Fibroblast of skin of left biceps (primary cell): ENCODE measurements around the gene ZNF28.
"Not testable (repeated sequence)": the region's sequence is repeated elsewhere in the genome, so short reads cannot be mapped to it uniquely, and the experiment has no call there.

Source experiments
- DNase-seq, 2 experiments: peaks; one replicate each; pipeline ENCODE4 v3.0.0-alpha.2; 2013; ENCODE audit warnings: low read depth in 2 of 2

Gene ZNF28

DNA sequence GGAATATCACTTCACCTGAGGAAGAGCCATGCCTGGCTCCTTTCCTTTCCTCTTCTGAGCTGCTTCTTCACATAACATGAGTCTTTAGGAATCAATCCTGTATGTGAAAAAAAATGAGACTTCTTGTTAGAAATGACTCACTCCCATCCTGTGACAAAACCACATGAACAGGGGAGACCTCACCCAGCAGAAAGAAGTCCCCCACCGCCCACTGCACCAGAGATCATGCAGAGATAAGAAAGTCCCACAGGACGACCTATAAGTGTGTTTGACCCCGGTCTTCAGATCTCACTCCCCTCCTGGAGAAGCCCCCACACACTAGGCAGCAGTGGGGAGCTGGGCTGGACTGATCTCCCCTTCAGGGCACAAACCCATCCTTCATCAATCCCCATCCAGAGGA lies 42.6 kb downstream of the ZNF28 start:
- DNase-seq = no peak

DNA sequence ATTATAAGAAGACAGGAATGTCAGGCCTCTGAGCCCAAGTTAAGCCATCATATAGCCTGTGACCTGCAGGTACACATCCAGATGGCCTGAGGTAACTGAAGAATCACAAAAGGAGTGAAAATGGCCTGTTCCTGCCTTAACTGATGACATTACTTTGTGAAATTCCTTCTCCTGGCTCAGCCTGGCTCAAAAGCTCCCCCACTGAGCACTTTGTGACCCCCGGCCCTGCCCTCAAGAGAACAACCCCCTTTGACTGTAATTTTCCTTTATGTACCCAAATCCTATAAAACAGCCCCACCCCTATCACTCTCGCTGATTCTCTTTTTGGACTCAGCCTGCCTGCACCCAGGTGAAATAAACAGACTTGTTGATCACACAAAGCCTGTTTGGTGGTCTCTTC lies 65.0 kb downstream of the ZNF28 start:
- DNase-seq = not testable (repeated sequence)

DNA sequence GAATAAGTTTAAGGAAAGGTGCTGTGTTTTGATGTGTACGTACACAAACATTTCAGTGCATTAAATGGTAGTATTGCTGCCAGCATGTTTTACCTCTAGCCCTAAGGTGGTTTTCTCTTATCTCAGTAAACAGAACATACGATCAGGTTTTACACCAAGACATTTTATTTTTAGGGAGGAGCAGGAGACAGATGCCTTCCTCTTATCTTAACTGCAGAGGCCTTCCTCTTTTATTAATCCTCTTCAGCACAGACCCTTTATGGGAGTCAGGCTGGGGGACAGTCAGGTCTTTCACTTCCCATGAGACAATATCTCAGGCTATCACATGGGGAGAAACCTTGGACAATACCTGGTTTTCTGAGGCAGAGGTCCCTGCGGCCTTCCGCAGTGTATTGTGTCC lies 71.7 kb downstream of the ZNF28 start:
- DNase-seq = no peak

DNA sequence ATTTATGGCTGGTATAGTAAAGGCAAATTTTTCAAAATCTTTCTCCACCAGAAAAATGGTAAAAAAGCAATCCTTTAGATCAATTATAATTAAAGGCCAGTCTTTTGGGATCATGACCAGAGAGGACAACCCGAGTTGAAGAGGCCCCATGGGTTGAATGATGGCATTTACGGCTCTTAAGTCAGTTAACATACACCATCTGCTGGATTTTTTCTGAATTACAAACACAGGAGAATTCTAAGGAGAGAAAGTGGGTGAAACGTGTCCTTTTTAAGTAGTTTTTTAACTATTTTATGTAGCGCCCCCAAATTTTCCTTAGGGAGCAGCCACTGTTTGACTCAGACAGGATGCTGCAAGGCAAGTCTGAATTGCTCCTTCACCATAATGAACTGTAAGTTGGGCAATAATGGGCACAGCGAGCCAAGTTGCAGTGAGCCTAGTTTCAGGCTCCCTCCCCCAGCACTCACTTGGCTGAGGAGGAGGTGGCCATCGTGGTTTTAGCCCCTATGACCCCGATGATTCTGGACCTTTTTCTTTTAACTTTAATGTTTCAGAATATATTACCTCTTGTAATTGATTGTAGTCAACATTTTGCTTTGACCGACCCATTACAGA lies 73.0 kb downstream of the ZNF28 start:
- no peak for DNase-seq
